Measurements from ENCODE around the gene ABCG5. TPM values are rescaled to one million over a fixed set of nuclear protein-coding genes. Genes with fewer than 3 reads are reported as not detected.
A peak's percentile ranks its signal among the peaks of the same experiment; 100 is the strongest.

Gene ABCG5
- under 1 TPM; 0.09 to 0.14 TPM for total RNA-seq
- long read RNA-seq = 0 reads

DNA sequence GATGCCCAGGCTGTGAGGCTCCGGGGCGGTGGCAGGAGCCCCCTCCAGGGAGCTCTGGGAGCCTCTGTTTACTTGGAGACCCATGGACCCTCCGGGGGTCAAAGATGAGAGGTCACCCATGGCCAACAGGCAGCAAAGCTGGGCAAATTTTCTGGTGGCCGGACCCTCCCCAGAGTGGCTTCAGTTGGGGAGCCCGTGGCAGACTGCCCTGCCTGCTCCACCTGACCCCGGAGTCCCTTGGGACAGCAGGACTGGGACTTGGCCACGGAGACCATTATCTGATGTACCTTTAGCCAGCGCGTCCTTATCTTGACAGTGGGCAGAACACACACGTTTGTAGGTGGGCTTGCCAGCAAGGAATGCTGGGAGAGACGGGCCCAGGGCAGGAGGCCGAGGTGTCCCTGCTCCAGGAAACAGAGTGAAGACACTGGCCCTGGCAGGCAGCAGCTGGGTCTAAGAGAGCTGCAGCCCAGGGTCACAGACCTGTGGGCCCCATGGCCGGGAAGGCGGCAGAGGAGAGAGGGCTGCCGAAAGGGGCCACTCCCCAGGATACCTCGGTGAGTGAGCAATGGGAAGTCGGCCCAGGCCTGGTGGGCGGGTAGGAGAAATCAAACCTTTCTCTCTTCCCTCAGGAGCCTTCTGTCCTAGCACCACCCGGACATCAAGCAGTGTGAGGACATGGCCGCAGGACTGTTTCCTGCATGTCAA lies at the start of gene ABCG5, which contains the start of gene ABCG8:
TSS of gene ABCG5 (minus strand) at position 280 of the 708 bp plus-strand sequence. CDS start at position 120, 160 bp downstream.
TSS of gene ABCG8 (plus strand) at position 412 of the 708 bp plus-strand sequence. CDS start at position 495, 83 bp downstream.
- intact Hi-C loops (cut with DNase I, micrococcal nuclease) = no loop called here
- no peak for DNase-seq
- ATAC-seq = no peak

DNA sequence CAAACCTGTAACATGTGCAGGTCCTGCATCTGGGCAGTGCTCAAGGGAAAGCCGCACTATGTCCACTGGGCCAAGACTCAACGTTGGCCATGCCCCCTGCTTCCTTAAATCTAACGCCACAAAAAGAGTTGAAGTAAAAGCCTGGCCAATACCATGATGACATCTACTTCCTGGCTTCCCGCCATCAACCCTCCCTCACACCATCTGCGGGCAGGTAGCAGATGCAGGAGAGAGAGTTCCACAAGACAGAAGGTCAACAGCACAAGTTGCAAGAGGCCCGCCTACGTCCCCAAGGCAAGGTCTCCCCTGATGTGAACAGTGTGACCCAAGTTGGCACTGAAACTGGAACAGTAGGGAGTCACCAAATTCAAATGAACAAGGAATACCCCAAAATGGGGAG lies 48.5 kb upstream of the ABCG5 start:
- DNase-seq = no peak
- intact Hi-C loops (cut with DNase I, micrococcal nuclease) = no loop called here
- no peak for ATAC-seq

DNA sequence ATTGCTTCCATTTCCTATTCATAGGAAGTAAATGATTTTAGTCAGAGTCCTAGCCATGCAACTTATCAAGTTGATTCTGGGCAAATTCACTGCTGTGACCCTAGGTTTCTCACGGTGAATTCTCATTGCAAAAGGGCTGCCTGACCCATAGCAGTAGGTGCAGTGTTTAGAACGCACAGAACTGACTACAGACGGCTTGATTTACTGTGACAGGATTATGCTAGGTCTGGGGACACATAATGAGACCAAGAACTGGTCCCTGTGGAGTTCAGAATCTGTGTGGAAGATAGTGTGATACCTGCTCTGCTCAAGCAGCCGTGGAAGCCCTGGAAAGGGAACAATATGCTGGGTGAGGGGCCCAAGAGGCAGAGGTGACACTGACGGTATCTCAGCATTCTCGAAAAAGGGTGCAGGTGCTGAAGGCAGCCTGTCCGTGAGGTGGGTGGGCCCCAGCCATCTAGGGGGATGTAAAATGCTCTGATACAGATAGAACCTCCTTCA lies 46.5 kb upstream of the ABCG5 start:
- intact Hi-C loops (cut with DNase I, micrococcal nuclease) = no loop called here
- ATAC-seq = no peak
- DNase-seq = no peak

DNA sequence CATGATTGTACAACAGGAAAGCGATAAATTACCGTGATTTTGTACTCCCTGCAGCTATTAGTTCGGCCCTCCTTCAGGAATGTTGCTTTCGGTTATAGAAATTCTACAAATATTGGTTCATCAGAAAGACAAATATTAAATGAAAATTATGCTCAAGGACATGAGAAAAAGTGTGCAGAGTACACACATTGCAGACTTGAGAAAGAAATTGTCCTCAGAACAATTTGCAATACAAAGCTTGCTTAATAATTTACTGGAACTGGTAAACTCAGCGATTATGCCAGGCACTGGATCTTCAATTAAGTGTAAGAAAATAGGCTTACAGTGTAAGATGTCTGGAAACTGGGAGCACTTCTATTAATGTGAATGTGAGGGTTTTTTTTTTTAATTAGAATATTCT lies 46.0 kb upstream of the ABCG5 start:
- ATAC-seq = no peak
- intact Hi-C loops (cut with DNase I, micrococcal nuclease) = no loop called here
- DNase-seq = no peak

DNA sequence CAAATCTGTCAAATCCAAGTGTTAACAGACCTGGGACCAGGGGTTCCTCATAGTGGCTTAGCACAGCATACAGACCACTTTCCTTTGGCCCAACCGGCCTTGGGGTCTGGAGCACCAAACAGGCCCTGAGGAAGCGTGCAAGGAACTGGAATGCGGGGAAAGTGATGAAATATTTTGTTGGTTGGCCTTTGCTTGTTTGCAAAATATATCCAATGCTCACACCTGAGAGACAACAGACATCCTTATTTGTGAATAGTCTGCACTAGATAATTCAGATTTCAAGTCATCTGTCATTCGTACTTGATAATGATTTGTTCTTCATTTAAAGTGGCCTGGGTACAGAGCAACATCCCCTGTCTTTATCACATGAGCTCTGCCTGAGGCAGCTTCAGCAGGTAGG lies 43.7 kb upstream of the ABCG5 start:
- no peak for DNase-seq
- intact Hi-C loops (cut with DNase I, micrococcal nuclease) = no loop called here
- no peak for ATAC-seq

DNA sequence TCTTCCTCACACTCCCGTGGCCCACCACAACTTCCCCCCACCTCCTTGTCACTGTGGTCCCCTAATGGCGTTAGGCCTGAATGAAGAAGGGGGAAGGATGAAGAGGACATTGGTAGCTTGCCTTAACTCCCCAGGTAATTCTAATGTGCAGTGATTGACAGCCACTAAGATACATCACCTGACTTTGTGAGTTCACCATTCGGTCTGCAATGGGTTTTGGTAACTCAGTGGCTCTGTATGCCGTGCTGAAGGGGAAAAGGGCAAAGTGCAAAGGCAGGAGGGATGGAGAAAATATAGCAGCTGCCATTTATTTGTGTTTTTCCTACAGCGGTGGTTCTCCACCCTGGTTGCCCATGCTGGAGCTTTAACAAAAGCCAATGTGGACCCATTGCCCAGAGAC lies 42.3 kb upstream of the ABCG5 start:
- intact Hi-C loops (cut with DNase I, micrococcal nuclease) = no loop called here
- ATAC-seq = no peak
- DNase-seq = no peak

DNA sequence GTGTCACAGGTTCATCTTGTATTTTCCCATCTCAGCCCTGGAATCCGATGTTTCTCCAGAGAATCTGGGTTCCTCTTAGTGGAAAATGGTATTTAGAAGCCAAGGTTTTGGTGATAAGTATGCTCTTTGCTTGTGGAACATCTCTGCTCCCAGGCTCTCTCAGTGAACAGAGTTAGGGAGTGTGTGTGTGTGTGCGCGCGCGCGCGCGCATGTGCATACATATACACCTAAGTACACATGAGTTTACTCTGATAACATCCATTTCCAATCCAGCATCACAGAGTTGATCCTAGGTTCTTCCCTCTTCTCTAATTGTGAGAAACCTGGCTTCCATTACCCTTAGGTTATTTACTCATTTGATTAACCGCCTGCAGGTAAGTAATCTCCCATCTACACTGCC lies 41.8 kb upstream of the ABCG5 start:
- DNase-seq = no peak
- no peak for ATAC-seq
- intact Hi-C loops (cut with DNase I, micrococcal nuclease) = no loop called here

DNA sequence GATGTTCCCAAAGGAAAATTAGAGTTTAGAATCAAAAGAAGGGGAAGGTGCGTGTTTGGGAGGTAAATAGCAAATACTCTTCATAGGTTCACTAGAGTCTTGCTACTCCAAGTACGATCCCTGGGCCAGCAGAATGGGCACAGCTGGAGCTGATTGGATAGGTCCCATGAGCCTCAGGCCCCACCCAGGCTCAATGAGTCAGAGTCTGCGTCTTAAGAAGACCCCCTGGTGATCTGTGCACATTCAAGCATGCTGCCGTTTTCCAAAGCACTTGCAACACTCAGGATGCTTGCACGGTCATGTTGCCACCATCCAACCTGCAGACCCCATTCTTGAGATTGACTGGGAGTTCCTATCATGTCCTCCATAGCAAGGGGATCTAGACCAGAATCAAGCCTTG lies 40.6 kb upstream of the ABCG5 start:
- no peak for ATAC-seq
- intact Hi-C loops (cut with DNase I, micrococcal nuclease) = no loop called here
- no peak for DNase-seq

DNA sequence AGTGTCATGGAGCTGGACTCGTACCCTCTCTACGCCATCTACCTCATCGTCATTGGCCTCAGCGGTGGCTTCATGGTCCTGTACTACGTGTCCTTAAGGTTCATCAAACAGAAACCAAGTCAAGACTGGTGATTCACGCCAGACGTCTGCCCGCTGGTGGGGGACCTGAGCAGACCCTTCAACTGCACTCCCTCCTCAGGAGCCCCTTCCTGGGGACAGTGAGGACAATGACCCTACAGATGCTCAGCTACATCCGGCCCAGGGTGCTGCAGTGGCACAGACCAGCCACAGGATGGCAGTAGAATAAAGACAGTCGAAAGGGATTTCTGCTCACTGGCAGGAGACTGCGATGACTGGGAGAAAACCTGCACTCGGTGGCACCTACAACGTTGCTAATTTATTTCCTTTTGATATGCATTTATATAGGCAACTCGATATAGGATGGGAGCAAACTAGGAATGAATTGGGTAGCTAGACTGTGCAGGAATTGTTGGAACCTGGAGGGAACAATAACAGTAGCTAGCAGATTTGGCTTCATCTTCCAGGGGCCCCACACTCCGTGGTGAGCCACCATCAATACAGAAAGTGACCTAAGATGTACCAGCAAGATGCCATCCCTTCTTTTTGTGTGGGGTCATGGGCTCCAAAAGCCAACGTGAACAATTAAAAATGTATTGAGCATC lies 39.3 kb upstream of the ABCG5 start:
- intact Hi-C loops (cut with DNase I, micrococcal nuclease) = no loop called here
- DNase-seq (peak in 1 of 2 donors; percentile 73), ATAC-seq (peak; percentile 91)

DNA sequence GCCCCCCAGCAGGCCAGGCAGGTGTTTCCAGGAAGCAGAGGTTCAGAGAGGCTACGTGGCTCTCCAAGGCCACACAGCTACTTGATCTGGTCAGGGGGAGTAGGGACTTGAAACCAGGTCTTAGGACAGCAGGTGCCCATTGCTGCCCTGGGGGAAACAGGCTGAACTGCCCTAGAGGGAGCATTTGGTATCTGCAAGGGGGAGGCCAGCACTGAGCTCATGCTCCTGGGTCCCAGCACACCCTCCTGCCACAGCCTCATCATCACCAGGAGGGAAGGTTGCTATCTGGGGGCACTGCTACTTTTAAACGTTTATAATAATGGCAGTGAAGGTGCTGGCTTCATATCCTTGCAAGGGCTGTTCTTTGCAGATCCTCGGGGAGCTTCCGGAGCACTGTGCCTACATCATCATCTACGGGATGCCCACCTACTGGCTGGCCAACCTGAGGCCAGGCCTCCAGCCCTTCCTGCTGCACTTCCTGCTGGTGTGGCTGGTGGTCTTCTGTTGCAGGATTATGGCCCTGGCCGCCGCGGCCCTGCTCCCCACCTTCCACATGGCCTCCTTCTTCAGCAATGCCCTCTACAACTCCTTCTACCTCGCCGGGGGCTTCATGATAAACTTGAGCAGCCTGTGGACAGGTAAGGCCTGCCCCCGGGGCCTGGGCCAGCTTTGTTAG lies 36.3 kb upstream of the ABCG5 start:
- no peak for ATAC-seq

DNA sequence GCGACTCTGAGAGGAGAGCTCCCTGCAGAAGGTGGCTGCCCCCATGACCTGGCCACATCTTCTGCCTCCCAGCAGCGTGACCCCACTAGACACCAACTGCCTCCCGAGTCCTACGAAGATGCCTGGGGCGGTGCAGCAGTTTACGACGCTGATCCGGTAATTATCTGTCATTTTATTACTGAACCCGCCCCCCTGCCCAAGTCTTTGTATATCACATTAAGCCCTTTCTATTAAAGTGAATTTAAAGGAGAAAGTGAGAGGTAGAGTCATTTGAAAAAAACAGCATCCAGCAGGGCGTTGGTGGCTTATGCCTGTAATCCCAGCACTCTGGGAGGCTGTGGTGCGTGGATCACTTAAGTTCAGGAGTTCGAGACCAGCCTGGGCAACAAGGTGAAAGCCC lies 33.5 kb upstream of the ABCG5 start:
- ATAC-seq (no peak), DNase-seq (no peak)
- intact Hi-C loops (cut with DNase I, micrococcal nuclease) = no loop called here

More for the DNA sequence above, 36.3 kb upstream of the ABCG5 start:
- intact Hi-C loops (cut with DNase I, micrococcal nuclease) = no loop called here
- no peak for DNase-seq

DNA sequence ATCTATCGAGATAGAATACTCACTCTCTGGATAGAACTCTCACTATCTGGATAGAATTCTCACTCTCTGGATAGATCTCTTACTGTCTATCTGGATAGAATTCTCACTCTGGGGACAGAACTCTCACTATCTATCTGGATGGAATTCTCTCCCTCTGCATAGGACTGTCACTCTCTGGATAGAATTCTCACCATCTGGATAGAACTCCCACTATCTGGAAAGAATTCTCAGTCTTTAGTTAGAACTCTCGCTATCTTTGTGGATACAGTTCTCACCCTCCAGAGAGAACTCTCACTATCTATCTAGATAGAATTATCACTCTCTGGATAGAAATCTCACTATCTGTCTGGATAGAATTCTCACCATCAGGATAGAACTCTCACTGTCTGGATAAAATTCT lies 16.7 kb upstream of the ABCG5 start:
- ATAC-seq (no peak), DNase-seq (no peak)
- intact Hi-C loops (cut with DNase I, micrococcal nuclease) = no loop called here

DNA sequence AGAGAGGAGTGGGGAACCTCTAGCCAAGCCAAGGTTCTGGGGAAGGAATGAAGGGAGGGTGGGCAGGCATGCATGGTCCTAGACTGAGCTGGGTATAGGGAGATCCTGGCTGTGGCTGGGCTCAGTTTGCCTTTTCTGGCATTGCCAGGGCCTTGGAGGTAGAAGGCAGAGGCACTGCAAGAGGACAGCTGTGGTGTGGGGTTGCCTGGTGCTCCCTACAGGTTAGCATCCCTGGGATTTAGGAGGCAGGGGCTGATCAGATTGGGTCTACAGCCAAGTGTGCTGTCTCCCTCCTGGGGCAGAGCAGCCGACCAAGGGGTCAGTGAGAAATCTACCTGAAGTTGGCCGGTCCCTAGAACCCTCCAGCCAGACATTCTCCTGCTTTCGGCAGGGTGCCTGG lies 16.0 kb upstream of the ABCG5 start:
- ATAC-seq (no peak), DNase-seq (no peak)
- intact Hi-C loops (cut with DNase I, micrococcal nuclease) = no loop called here

DNA sequence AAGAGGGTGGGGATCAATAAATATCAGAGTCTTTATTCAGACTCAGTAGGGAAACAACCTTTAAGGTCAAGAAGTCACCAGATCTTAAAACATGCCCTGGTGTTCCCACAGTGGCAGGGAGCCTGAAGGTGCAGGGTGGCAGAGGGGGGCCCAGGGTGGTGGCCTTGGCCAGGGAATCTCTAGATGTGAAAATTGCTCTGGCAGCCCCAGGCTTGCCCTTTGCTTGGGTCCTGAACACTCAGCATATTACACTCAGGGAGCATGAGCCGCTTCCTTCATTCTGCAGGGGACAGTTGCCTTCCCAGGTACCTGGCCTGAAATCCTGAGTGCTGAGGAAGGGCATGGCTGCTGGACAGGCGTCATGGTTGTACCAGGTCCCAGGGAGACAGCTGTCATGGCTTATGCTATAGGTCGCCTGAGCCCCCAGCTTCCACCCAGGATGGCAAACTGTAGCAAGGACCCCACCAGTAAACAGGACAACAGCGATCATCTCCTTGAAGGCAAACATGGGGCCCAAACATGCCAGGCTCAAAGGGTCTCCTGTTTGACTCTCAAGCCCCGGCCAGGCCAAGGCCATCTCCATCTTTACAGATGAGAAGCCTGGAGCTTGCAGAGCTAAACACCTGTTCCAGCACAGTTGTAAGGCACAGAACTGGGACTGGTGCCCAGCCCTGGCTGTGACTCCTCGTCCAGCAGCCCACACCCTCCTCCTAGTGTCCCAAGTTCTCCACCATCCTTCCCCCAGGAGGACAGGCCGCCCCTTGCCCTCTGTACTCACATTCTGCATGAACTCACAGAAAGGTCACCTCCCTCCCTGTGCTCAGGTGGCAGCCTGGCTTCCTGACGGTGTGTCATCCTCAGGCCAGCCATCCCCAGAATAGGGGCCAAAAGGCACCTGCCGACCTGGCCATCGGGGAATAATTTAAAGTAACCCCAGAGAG lies 14.8 kb upstream of the ABCG5 start:
- DNase-seq (no peak), ATAC-seq (peak; percentile 72)
- intact Hi-C loops (cut with DNase I, micrococcal nuclease) = no loop called here

DNA sequence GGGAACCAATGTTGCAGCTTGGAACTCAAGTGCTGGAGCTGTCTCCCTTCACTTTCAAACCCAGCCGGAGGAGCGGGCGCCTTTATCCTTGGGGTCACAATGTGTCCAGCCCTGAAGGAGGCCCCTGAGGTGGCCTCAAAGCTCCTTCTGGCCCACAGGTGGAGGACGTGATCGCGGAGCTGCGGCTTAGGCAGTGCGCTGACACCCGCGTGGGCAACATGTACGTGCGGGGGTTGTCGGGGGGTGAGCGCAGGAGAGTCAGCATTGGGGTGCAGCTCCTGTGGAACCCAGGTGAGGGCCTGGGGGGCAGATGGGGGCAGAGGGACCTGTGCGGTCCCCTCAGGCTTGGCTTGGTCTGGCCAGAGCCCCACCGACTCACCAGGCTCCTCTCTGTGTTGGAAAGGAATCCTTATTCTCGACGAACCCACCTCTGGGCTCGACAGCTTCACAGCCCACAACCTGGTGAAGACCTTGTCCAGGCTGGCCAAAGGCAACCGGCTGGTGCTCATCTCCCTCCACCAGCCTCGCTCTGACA lies 13.6 kb upstream of the ABCG5 start:
- ATAC-seq (no peak), DNase-seq (no peak)
- intact Hi-C loops (cut with DNase I, micrococcal nuclease) = no loop called here

DNA sequence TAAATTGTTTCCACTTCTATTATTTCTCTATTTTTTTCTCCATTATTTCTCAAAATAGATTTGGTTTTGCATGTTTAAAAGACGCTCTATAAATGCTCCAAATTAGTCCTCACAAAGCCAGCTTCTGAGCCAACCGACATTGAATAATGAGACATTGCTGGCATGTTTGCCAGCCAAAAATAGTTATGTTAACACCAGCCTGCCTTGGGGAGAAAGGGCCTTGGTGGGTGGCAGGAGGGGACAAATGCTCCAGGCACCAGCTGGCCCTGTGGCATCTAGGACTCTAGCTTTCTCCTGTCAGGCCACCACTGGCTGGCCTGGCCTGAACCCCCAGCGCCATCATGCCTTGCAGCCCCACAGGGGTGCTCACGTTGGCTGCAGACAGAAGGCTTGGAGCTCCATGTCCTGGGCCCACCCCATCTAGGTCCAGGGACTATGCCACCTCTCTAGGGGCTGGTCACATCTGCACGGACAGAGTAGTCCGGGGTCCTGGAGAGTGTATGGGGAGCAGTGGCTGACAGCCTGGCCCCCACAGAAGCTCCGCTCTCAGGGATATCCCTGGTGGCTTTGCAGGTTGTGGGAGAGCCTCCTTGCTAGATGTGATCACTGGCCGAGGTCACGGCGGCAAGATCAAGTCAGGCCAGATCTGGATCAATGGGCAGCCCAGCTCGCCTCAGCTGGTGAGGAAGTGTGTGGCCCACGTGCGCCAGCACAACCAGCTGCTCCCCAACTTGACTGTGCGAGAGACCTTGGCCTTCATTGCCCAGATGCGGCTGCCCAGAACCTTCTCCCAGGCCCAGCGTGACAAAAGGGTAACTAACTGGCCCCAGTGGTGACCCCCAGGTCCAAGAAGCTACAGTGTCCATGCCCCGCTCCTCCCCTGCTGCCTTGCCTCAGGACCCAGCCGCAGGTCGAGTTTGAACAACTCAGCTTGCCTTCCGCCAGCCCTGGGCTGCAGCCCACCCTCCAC lies 12.7 kb upstream of the ABCG5 start:
- intact Hi-C loops (cut with DNase I, micrococcal nuclease) = no loop called here
- ATAC-seq (no peak), DNase-seq (no peak)

DNA sequence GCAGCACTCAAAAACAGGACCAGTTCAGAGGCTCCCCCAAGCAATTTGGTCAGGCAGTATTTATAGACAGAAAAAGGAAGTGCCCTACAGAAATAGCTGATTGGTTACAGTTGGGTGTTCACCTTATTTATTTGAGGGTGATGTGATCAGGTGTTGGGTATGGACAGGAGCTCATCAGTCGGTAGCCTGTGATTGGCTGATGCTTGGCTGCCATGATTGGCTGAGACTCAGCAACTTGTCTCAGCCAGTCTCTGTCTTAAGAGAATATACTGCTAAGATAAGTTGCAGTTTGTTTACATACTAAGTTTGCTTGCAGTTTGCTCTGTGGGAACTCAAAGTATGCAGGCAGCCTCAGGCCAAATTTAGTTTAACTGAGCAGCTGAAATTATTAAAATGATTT lies 9.6 kb upstream of the ABCG5 start:
- peak; percentile 43 for ATAC-seq
- DNase-seq = no peak
- intact Hi-C loops (cut with DNase I, micrococcal nuclease) = no loop called here

Data from left colon (tissue), 2 donors.